ENCODE results near the gene FARP1.

The FARP1 gene

GRCh38 chr13:98490195-98490836 is 347.4 kb downstream of the FARP1 start:
- no peak for DNase-seq

- no peak for DNase-seq
These were observed 348.0 kb downstream of the FARP1 start for GRCh38 chr13:98490866-98491265.

GRCh38 chr13:98492335-98493041 is 349.6 kb downstream of the FARP1 start:
- DNase-seq, result no peak

- no peak for DNase-seq
These were observed 350.3 kb downstream of the FARP1 start for GRCh38 chr13:98493042-98493712.

- DNase-seq, result no peak
These were observed 351.9 kb downstream of the FARP1 start for GRCh38 chr13:98494769-98495168.

- no peak for DNase-seq
These were observed 353.0 kb downstream of the FARP1 start for GRCh38 chr13:98495627-98496478.

- no peak for DNase-seq
These were observed 353.5 kb downstream of the FARP1 start for GRCh38 chr13:98496479-98496791.

GRCh38 chr13:98496966-98497365 is 354.1 kb downstream of the FARP1 start:
- no peak for DNase-seq

GRCh38 chr13:98500963-98501421 is 358.1 kb downstream of the FARP1 start:
- no peak for DNase-seq

- DNase-seq, result no peak
These were observed 360.5 kb downstream of the FARP1 start for GRCh38 chr13:98503175-98504028.

GRCh38 chr13:98504029-98504351 is 361.1 kb downstream of the FARP1 start:
- no peak for DNase-seq

- DNase-seq, result no peak
These were observed 361.6 kb downstream of the FARP1 start for GRCh38 chr13:98504371-98504963.
